ENCODE data around the gene CDC25C.
"Not testable (repeated sequence)": the region's sequence is repeated elsewhere in the genome, so short reads cannot be mapped to it uniquely, and the experiment has no call there.

Gene CDC25C

DNA sequence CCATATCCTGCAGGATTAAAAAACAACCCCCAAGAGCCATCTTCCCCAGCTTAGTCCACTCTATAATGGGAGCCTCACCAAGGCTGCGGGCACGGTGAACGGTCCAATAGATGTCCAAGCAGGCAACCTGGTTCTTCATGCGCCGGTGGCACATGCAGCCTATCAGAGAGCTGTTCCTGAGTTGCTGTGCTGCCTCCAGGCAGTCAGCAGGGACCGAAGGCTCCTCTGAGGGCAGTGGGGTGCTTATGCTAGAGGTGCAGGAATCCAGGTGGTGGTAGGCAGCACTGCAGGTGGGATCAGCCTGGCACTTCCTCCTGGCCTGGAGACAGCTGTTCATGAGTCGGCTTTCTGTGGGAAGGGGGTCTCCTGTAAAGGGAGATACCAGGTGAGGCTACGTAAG is 67.4 kb downstream of the CDC25C start:
- TF ChIP-seq, protein P1, sequence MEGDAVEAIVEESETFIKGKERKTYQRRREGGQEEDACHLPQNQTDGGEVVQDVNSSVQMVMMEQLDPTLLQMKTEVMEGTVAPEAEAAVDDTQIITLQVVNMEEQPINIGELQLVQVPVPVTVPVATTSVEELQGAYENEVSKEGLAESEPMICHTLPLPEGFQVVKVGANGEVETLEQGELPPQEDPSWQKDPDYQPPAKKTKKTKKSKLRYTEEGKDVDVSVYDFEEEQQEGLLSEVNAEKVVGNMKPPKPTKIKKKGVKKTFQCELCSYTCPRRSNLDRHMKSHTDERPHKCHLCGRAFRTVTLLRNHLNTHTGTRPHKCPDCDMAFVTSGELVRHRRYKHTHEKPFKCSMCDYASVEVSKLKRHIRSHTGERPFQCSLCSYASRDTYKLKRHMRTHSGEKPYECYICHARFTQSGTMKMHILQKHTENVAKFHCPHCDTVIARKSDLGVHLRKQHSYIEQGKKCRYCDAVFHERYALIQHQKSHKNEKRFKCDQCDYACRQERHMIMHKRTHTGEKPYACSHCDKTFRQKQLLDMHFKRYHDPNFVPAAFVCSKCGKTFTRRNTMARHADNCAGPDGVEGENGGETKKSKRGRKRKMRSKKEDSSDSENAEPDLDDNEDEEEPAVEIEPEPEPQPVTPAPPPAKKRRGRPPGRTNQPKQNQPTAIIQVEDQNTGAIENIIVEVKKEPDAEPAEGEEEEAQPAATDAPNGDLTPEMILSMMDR (IDR thresholded peaks at IDR 0.05; ENCODE audit: poor library complexity, severe bottlenecking) = no peak
- H3K4me1 ChIP-seq (ENCODE audit: insufficient read depth, poor library complexity, severe bottlenecking) = no peaks in the 10 kb centered on the region
- H3K27me3 ChIP-seq (ENCODE audit: insufficient read depth, poor library complexity, severe bottlenecking) = no peaks in the 10 kb centered on the region
- no peak overlapping the region for H3K4me3 ChIP-seq (ENCODE audit: severe bottlenecking)
- DNase-seq (ENCODE audit: low spot score) = no peak
- no peak overlapping the region for H3K27ac ChIP-seq (ENCODE audit: poor library complexity, severe bottlenecking)
- no peaks in the 10 kb centered on the region for H3K36me3 ChIP-seq (ENCODE audit: low read depth)
- H3K9me3 ChIP-seq (ENCODE audit: severe bottlenecking) = no peaks in the 10 kb centered on the region
- ATAC-seq (ENCODE audit: low read depth) = no peak

DNA sequence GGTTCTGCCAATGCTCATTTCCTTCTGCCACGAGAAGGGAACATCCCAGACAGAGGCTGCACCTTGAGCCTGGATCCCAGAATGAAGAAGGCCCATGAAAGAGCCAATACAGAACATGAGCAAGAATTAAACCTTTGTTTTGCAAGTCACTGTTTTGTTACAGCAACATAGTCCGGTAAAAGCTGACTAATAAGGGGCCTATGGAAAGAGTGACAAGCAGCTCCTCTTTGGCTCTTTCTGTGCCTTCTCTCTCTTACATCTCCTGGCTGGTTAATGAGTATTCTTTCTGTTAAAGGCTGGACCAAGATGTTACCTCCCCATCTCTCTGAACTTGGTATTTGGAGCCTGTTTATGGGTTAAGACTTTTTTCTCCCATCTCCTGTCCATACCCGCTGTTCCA is 68.0 kb downstream of the CDC25C start:
- DNase-seq (ENCODE audit: low spot score) = no peak
- TF ChIP-seq, protein P1 (IDR thresholded peaks at IDR 0.05; ENCODE audit: poor library complexity, severe bottlenecking) = no peak
- Histone ChIP-seq H3K4me3 (ENCODE audit: severe bottlenecking) (no peak overlapping the region), H3K27ac (ENCODE audit: poor library complexity, severe bottlenecking) (no peak overlapping the region), H3K4me1 (ENCODE audit: insufficient read depth, poor library complexity, severe bottlenecking) (no peaks in the 10 kb centered on the region), H3K27me3 (ENCODE audit: insufficient read depth, poor library complexity, severe bottlenecking) (no peaks in the 10 kb centered on the region), H3K36me3 (ENCODE audit: low read depth) (no peaks in the 10 kb centered on the region), H3K9me3 (ENCODE audit: severe bottlenecking) (no peaks in the 10 kb centered on the region)
- no peak for ATAC-seq (ENCODE audit: low read depth)

DNA sequence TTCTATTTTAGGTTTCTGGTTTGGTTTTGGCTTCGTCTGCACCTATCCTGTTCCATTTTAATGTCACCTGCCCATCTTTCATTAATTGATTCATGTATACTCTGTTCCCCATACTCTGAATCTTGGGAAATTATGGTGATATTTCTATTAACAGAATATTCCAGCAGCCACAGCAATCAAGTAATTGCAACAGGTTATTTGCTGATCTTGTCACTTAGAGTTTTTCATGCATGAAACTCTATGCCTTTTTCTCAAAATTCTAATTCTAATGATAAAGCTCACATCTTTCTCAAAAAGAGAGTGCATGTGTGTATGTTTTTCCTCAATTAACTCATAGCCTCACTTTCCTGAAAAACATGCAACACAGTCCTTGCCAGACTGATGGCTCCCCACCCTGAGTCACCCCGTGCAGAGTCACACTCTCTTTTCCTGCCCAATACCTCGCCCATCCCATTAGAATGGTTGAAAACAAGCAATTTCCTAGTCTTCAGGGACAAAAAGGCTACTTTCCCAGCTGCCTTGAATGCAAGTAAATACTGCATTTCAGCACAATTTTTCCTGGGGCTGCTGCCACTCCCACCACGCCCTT is 72.8 kb downstream of the CDC25C start:
- peak; percentile 58; the same call in 1 of the 3 replicates for ATAC-seq (ENCODE audit: low read depth)
- no peaks in the 10 kb centered on the region for H3K9me3 ChIP-seq (ENCODE audit: severe bottlenecking)
- TF ChIP-seq, protein P1 (IDR thresholded peaks at IDR 0.05; ENCODE audit: poor library complexity, severe bottlenecking) = no peak
- no peak overlapping the region for H3K27ac ChIP-seq (ENCODE audit: poor library complexity, severe bottlenecking)
- no peaks in the 10 kb centered on the region for H3K27me3 ChIP-seq (ENCODE audit: insufficient read depth, poor library complexity, severe bottlenecking)
- no peak for DNase-seq (ENCODE audit: low spot score)
- H3K4me1 ChIP-seq (ENCODE audit: insufficient read depth, poor library complexity, severe bottlenecking) = no peaks in the 10 kb centered on the region
- no peak overlapping the region for H3K4me3 ChIP-seq (ENCODE audit: severe bottlenecking)
- no peaks in the 10 kb centered on the region for H3K36me3 ChIP-seq (ENCODE audit: low read depth)

DNA sequence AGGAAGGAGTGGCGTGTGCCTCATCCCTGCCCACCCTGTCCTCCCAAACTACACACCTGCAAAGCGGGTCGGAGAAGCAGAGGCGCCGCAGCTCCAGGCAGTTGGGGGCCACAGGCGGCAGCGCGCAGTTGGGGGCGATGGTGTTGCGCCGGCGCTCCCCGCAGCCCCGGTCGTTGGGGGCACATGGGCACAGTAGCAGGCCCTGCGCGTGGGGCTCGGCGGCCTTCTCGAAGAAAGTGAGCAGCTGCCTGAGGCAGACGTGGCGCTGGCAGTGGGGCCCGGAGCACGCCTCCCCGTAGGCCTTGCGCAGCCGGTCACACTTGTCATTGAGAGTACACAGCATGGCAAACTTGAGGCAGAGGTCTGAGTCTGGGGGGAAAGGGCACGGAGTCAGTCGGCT is 74.0 kb downstream of the CDC25C start:
- DNase-seq (ENCODE audit: low spot score) (no peak), ATAC-seq (ENCODE audit: low read depth) (no peak)
- Histone ChIP-seq H3K9me3 (ENCODE audit: severe bottlenecking) (no peaks in the 10 kb centered on the region), H3K27me3 (ENCODE audit: insufficient read depth, poor library complexity, severe bottlenecking) (no peaks in the 10 kb centered on the region), H3K4me1 (ENCODE audit: insufficient read depth, poor library complexity, severe bottlenecking) (no peaks in the 10 kb centered on the region), H3K36me3 (ENCODE audit: low read depth) (no peaks in the 10 kb centered on the region), H3K4me3 (ENCODE audit: severe bottlenecking) (no peak overlapping the region), H3K27ac (ENCODE audit: poor library complexity, severe bottlenecking) (no peak overlapping the region)
- TF ChIP-seq, protein P1 (IDR thresholded peaks at IDR 0.05; ENCODE audit: poor library complexity, severe bottlenecking) = no peak

DNA sequence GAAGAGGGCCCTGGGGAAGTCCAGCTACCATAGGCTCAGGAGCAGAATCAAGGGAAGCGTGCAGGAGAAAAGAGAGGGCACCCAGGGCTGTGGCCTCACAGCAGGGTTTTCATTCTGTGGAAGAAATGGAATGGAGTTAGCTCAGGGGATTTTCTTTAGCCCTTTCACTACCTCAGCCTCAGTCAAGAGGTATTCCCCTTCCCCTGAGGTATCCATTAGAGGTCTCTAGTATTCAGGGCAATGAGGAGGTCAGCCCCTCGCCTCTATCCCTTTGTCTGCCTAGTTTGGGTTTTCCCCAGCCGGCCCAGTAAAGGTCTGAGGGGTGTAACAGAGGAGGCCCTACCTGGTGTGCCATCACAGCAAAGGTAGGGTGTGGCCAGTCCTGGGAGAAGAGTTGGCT is 78.7 kb downstream of the CDC25C start:
- TF ChIP-seq, protein P1 (IDR thresholded peaks at IDR 0.05; ENCODE audit: poor library complexity, severe bottlenecking) = no peak
- no peaks in the 10 kb centered on the region for H3K36me3 ChIP-seq (ENCODE audit: low read depth)
- no peak for DNase-seq (ENCODE audit: low spot score)
- ATAC-seq (ENCODE audit: low read depth) = no peak
- H3K4me1 ChIP-seq (ENCODE audit: insufficient read depth, poor library complexity, severe bottlenecking) = no peaks in the 10 kb centered on the region
- H3K4me3 ChIP-seq (ENCODE audit: severe bottlenecking) = no peak overlapping the region
- no peak overlapping the region for H3K27ac ChIP-seq (ENCODE audit: poor library complexity, severe bottlenecking)
- no peaks in the 10 kb centered on the region for H3K27me3 ChIP-seq (ENCODE audit: insufficient read depth, poor library complexity, severe bottlenecking)
- no peaks in the 10 kb centered on the region for H3K9me3 ChIP-seq (ENCODE audit: severe bottlenecking)

DNA sequence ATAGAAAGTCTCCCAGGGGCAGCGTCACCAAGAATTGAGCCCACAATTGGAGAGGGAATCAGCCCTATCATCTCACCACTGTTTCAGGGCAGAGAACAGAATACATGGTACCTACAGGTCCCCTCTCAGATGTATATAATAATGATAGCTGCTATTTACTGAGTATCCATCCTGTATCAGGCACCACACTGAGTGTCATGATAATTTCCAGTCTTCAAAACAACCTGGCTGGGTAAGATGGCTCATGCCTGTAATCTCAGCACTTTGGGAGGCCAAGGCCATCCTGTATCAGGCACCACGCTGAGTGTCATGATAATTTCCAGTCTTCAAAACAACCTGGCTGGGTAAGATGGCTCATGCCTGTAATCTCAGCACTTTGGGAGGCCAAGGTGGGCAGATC is 83.8 kb downstream of the CDC25C start:
- H3K4me3 ChIP-seq (ENCODE audit: severe bottlenecking); H3K9me3 ChIP-seq (ENCODE audit: severe bottlenecking); ATAC-seq (ENCODE audit: low read depth); DNase-seq (ENCODE audit: low spot score); H3K4me1 ChIP-seq (ENCODE audit: insufficient read depth, poor library complexity, severe bottlenecking); H3K27ac ChIP-seq (ENCODE audit: poor library complexity, severe bottlenecking); H3K36me3 ChIP-seq (ENCODE audit: low read depth): not testable (repeated sequence)
- H3K27me3 ChIP-seq (ENCODE audit: insufficient read depth, poor library complexity, severe bottlenecking) = peaks cover 15% of the 10 kb centered on the region
